Brain microvascular endothelial cell (primary cell): Measurements from ENCODE around the gene GJB6.
A peak's percentile ranks its signal among the peaks of the same experiment; 100 is the strongest.

Experiments used
- DNase-seq: peaks from one replicate; pipeline ENCODE4 v3.0.0-alpha.2; 2020
- H3K27ac ChIP-seq: fragments of 250-450 bp; sonication (Bioruptor Pico); 2 replicates; pipeline ENCODE4 v1.5.1; 2020; ENCODE audit warnings: mild to moderate bottlenecking, moderate library complexity
- H3K27me3 ChIP-seq: fragments of 250-450 bp; sonication (Bioruptor Pico); replicated peaks from 2 replicates; pipeline ENCODE4 v1.5.1; 2020; ENCODE audit warnings: mild to moderate bottlenecking
- H3K36me3 ChIP-seq: fragments of 250-450 bp; sonication (Bioruptor Pico); replicated peaks from 2 replicates; pipeline ENCODE4 v1.5.1; 2020; ENCODE audit warnings: mild to moderate bottlenecking
- H3K4me3 ChIP-seq: 2 replicates; pipeline ENCODE4 v1.5.1; 2011; ENCODE audit warnings: low read depth, mild to moderate bottlenecking, control low read depth, low read length, moderate library complexity
- CTCF ChIP-seq: IDR thresholded peaks from 2 replicates; pipeline ENCODE4 v1.5.1; 2011; ENCODE audit warnings: low read depth, mild to moderate bottlenecking, moderate library complexity, low read length, control low read depth, inconsistent platforms; ENCODE audit errors: missing control alignments
- in situ Hi-C: cut with HindIII; loops from 2 replicates; pipeline ENCODE4 v1.10.0; 2017; ENCODE audit warnings: low sequenced_read_pairs, low pct_ligation_motif_present

GJB6 gene

DNA sequence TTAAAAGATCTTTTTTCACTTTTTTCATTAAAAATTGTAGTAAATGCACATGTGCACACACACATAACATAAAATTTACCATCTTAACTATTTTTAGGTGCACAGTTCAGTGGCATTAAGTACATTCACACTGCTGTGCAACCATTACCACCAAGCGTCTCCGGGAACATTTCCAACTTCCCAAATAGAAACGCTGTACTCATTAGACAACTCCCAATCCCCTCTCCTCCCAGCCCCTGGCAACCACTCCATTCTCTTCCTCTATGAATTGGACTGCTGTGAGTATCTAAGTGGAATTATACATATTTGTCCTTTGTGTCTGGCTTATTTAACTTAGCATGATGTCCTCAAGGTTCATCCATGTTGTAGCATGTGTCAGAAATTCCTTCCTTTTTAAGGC lies 50.9 kb downstream of the GJB6 start:
- H3K36me3 ChIP-seq, result no peaks in the 10 kb centered on the region
- TF ChIP-seq CTCF, result no peak
- H3K27ac ChIP-seq, result no peak overlapping the region
- no peak for DNase-seq
- no peak overlapping the region for H3K4me3 ChIP-seq
- in situ Hi-C loops, result loop anchor here (25.0 kb wide), 1 partner anchor 231 kb away; no protein-coding TSS in a partner anchor
- peaks cover 39% of the 10 kb centered on the region for H3K27me3 ChIP-seq

DNA sequence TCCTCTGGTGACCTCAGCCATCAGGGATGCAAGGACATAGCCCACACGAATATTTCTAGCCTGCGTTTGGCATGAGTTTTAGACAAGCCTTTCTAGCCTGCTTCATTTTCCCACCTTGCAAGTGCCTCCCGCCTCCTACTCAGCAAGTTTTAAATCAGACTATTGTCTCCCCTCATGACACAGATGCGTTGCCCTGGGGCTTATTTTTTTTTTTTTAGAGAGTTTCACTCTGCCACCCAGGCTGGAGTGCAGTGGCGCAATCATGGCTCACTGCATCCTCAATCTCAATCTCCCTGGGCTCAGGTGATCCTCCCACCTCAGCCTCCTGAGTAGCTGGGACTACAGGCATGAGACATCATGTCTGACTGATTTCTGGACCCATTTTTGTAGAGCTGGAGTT lies 54.0 kb downstream of the GJB6 start:
- in situ Hi-C loops, result loop anchor here (25.0 kb wide), 1 partner anchor 234 kb away; no protein-coding TSS in a partner anchor
- Histone ChIP-seq H3K36me3 (no peaks in the 10 kb centered on the region), H3K27ac (no peak overlapping the region), H3K4me3 (no peak overlapping the region), H3K27me3 (peaks cover 36% of the 10 kb centered on the region)
- no peak for TF ChIP-seq CTCF
- DNase-seq, result no peak

- no peak overlapping the region for H3K27ac ChIP-seq
- peak overlapping the region; percentile 20 for H3K4me3 ChIP-seq
- DNase-seq, result no peak
- H3K27me3 ChIP-seq, result peaks cover 36% of the 10 kb centered on the region
- in situ Hi-C loops, result loop anchor here (25.0 kb wide), 1 partner anchor 235 kb away; no protein-coding TSS in a partner anchor
- TF ChIP-seq CTCF, result no peak
- H3K36me3 ChIP-seq, result no peaks in the 10 kb centered on the region
Observed at GRCh38 chr13:20177049-20177831, 54.9 kb downstream of the GJB6 start.

DNA sequence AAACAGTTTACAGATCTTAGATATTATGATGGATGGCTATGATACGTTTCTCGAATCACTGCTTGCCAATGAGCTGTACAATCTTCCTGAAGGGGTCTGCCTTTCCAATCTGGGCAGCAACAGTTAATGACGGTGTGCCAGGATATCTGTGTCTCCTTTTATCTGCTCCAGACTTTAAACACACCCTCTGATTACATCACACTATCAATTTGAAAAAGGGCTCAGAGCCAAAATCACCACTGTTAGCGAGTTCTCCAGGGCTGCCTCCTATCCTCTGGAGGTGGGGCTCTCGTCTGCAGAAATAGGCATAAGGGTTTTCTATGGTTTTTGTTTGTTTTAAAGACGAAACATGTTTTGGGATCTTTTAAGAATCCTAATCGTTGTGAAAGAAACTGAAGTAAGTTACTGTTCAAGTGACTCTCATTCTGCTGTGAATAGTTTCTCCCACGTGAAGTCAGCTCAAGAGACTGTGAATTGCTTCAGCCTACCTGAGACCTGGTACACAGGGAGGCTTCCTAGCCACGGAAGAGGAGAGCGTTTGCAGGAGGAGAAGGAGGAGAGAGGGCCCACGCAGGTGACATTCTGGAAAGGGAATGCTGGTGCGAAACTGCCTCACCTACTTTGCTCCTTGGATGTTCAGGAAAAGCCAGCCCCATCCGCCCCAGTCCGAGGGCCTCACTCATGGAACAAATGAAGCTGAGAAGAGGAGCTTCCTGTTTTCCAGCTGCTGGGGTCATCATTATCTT lies 56.0 kb downstream of the GJB6 start:
- no peak for DNase-seq
- Histone ChIP-seq H3K4me3 (no peak overlapping the region), H3K27ac (no peak overlapping the region), H3K36me3 (no peaks in the 10 kb centered on the region), H3K27me3 (peaks cover 36% of the 10 kb centered on the region)
- no peak for TF ChIP-seq CTCF
- in situ Hi-C loops, result loop anchor here (25.0 kb wide), 1 partner anchor 236 kb away; no protein-coding TSS in a partner anchor

GRCh38 chr13:20175406-20175794 lies 56.7 kb downstream of the GJB6 start:
- in situ Hi-C loops, result loop anchor here (25.0 kb wide), 1 partner anchor 237 kb away; no protein-coding TSS in a partner anchor

More at GRCh38 chr13:20175406-20175794, 56.7 kb downstream of the GJB6 start:
- no peak for DNase-seq
- no peak for TF ChIP-seq CTCF
- no peak overlapping the region for H3K27ac ChIP-seq
- peaks cover 34% of the 10 kb centered on the region for H3K27me3 ChIP-seq
- H3K4me3 ChIP-seq, result no peak overlapping the region
- H3K36me3 ChIP-seq, result no peaks in the 10 kb centered on the region
